OCI-LY7 (cell line): ENCODE data around the gene IPO9.

Experiments
- EZH2phosphoT487 ChIP-seq: fragments of 200-600 bp; sonication (generic); IDR thresholded peaks from 2 replicates; pipeline ENCODE4 v1.6.1; 2018; ENCODE audit warnings: low read depth, borderline replicate concordance, mild to moderate bottlenecking, mixed run types, antibody characterized with exemption, low read length, moderate library complexity, mixed read lengths
- TF ChIP-seq, protein P1 (sequence below): fragments of 200-600 bp; sonication (generic); conservative IDR thresholded peaks from 2 replicates; pipeline ENCODE4 v1.5.1; 2014; ENCODE audit warnings: mild to moderate bottlenecking, antibody characterized with exemption, low read length, moderate library complexity, mixed read lengths

DNA sequence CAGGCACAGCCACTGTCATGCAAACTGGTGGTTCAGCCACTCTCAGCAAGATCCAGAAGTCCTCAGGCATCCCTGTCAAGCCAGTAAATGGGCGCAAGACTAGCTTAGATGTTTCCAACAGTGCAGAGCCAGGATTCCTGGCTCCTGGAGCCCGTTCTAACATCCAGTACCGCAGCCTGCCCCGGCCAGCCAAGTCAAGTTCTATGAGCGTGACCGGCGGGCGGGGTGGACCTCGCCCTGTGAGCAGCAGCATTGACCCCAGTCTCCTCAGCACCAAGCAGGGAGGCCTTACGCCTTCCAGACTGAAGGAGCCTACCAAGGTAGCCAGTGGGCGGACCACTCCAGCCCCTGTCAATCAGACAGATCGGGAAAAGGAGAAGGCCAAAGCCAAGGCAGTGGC is 46.6 kb upstream of the IPO9 start:
- TF ChIP-seq, protein P1, sequence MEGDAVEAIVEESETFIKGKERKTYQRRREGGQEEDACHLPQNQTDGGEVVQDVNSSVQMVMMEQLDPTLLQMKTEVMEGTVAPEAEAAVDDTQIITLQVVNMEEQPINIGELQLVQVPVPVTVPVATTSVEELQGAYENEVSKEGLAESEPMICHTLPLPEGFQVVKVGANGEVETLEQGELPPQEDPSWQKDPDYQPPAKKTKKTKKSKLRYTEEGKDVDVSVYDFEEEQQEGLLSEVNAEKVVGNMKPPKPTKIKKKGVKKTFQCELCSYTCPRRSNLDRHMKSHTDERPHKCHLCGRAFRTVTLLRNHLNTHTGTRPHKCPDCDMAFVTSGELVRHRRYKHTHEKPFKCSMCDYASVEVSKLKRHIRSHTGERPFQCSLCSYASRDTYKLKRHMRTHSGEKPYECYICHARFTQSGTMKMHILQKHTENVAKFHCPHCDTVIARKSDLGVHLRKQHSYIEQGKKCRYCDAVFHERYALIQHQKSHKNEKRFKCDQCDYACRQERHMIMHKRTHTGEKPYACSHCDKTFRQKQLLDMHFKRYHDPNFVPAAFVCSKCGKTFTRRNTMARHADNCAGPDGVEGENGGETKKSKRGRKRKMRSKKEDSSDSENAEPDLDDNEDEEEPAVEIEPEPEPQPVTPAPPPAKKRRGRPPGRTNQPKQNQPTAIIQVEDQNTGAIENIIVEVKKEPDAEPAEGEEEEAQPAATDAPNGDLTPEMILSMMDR = no peak
- TF ChIP-seq EZH2phosphoT487 = no peak
